IMR-90 (cell line): ENCODE results near the gene HES1. TPM values are rescaled to one million over a fixed set of nuclear protein-coding genes. Genes with fewer than 3 reads are reported as not detected.

Source experiments
- ATAC-seq: fragments of 200-7000 bp; cut with Tn5 transposase; 2 replicates; pipeline ENCODE4 v1.9.1; 2020; ENCODE audit warnings: low read depth, mild to moderate bottlenecking, moderate library complexity
- BruUV-seq: library from RNA; stranded (reverse); fragments of 400-500 nt; replicated peaks from 2 replicates; lab custom pipeline; 2021; lab: Mats Ljungman, UMichigan
- CTCF ChIA-PET: fragments of 300-600 bp; formaldehyde crosslinking; extraction: SDS; loops from one replicate; lab custom pipeline; 2021; ENCODE audit warnings: antibody characterized with exemption; lab: Yijun Ruan, JAX
- POLR2A ChIA-PET: fragments of 300-600 bp; sonication (Branson Sonifier 250); formaldehyde crosslinking; loops from one replicate; lab custom pipeline; 2022; ENCODE audit warnings: antibody characterized with exemption; ENCODE audit not compliant: unreplicated experiment; lab: Charles Lee
- DNase-seq: peaks from one replicate; pipeline ENCODE4 v3.0.0; 2013
- H2AFZ ChIP-seq: replicated peaks from 2 replicates; pipeline ENCODE3; 2013; ENCODE audit warnings: low read length, mild to moderate bottlenecking; ENCODE audit not compliant: poor library complexity
- H2AK5ac ChIP-seq: 2 replicates; pipeline ENCODE4 v1.6.1; 2013; ENCODE audit warnings: low read depth, low read length, inconsistent platforms
- H2AK9ac ChIP-seq: replicated peaks from 2 replicates; pipeline ENCODE3; 2013; ENCODE audit warnings: mild to moderate bottlenecking, low read depth, low read length, moderate library complexity; ENCODE audit not compliant: poor library complexity
- H2BK120ac ChIP-seq: 2 replicates; pipeline ENCODE4 v1.6.1; 2013; ENCODE audit warnings: low read depth, low read length, inconsistent platforms
- H2BK15ac ChIP-seq: 3 replicates; pipeline ENCODE4 v1.6.1; 2013; ENCODE audit warnings: low read depth, low read length, inconsistent platforms
- H2BK20ac ChIP-seq: 2 replicates; pipeline ENCODE4 v1.6.1; 2013; ENCODE audit warnings: low read depth, mild to moderate bottlenecking, inconsistent platforms, low read length, moderate library complexity
- H2BK5ac ChIP-seq: 2 replicates; pipeline ENCODE4 v1.6.1; 2013; ENCODE audit warnings: mild to moderate bottlenecking, low read depth, low read length, inconsistent platforms; ENCODE audit not compliant: poor library complexity, severe bottlenecking
- H3K14ac ChIP-seq: replicated peaks from 2 replicates; pipeline ENCODE4 v1.6.1; 2013; ENCODE audit warnings: low read depth, low read length, inconsistent platforms
- H3K18ac ChIP-seq: 2 replicates; pipeline ENCODE4 v1.6.1; 2013; ENCODE audit warnings: low read depth, low read length, control low read depth
- H3K23ac ChIP-seq: 2 replicates; pipeline ENCODE4 v1.6.1; 2013; ENCODE audit warnings: low read depth, low read length, inconsistent platforms
- H3K27ac ChIP-seq: 2 replicates; pipeline ENCODE4 v1.5.1; 2013; ENCODE audit warnings: mild to moderate bottlenecking, control low read depth, low read length; ENCODE audit not compliant: insufficient read depth
- H3K27me3 ChIP-seq: 2 replicates; pipeline ENCODE4 v1.6.1; 2013; ENCODE audit warnings: low read length; ENCODE audit not compliant: control insufficient read depth, insufficient read depth
- H3K36me3 ChIP-seq: 2 replicates; pipeline ENCODE4 v1.6.1; 2013; ENCODE audit warnings: low read length, mixed read lengths; ENCODE audit not compliant: control insufficient read depth, insufficient read depth
- H3K4ac ChIP-seq: 2 replicates; pipeline ENCODE4 v1.6.1; 2013; ENCODE audit warnings: low read depth, low read length, inconsistent platforms
- H3K4me1 ChIP-seq: 2 replicates; pipeline ENCODE4 v1.6.1; 2013; ENCODE audit warnings: low read length, mixed read lengths; ENCODE audit not compliant: control insufficient read depth, insufficient read depth
- H3K4me2 ChIP-seq: 2 replicates; pipeline ENCODE4 v1.6.1; 2013; ENCODE audit warnings: low read depth, mild to moderate bottlenecking, control low read depth, low read length, moderate library complexity
- H3K4me3 ChIP-seq: 2 replicates; pipeline ENCODE4 v1.5.1; 2013; ENCODE audit warnings: low read depth, mild to moderate bottlenecking, control low read depth, low read length, moderate library complexity; ENCODE audit not compliant: insufficient read depth
- H3K56ac ChIP-seq: 2 replicates; pipeline ENCODE4 v1.6.1; 2013; ENCODE audit warnings: low read length, inconsistent platforms; ENCODE audit not compliant: insufficient read depth; ENCODE audit errors: extremely low read depth
- H3K79me1 ChIP-seq, 2 experiments: 2 replicates each; pipeline ENCODE4 v1.6.1; 2013; ENCODE audit warnings: low read length in 2 of 2, inconsistent platforms in 1 of 2, low read depth in 1 of 2
- H3K9ac ChIP-seq: 2 replicates; pipeline ENCODE4 v1.6.1; 2013; ENCODE audit warnings: low read depth, low read length, control low read depth
- H3K9me1 ChIP-seq: 2 replicates; pipeline ENCODE4 v1.6.1; 2013; ENCODE audit warnings: low read length, inconsistent platforms; ENCODE audit not compliant: insufficient read depth
- H3K9me3 ChIP-seq: 2 replicates; pipeline ENCODE4 v1.6.1; 2013; ENCODE audit warnings: low read length; ENCODE audit not compliant: control insufficient read depth, insufficient read depth
- H4K20me1 ChIP-seq: 2 replicates; pipeline ENCODE4 v1.6.1; 2013; ENCODE audit warnings: low read length, inconsistent platforms; ENCODE audit not compliant: insufficient read depth
- H4K5ac ChIP-seq: 2 replicates; pipeline ENCODE4 v1.6.1; 2013; ENCODE audit warnings: mild to moderate bottlenecking, low read depth, low read length, control low read depth
- H4K8ac ChIP-seq, 2 experiments: 2 replicates each; pipeline ENCODE4 v1.6.1; 2013; ENCODE audit warnings: low read depth in 2 of 2, low read length in 2 of 2, control low read depth in 1 of 2, inconsistent platforms in 1 of 2
- H4K91ac ChIP-seq: 2 replicates; pipeline ENCODE4 v1.6.1; 2013; ENCODE audit warnings: low read depth, low read length, inconsistent platforms; ENCODE audit not compliant: insufficient read depth
- BHLHE40 ChIP-seq: fragments of 150-350 bp; IDR thresholded peaks from 2 replicates; pipeline ENCODE4 v1.6.1; 2016; ENCODE audit warnings: mild to moderate bottlenecking, low read depth, low read length
- CTCF ChIP-seq: conservative IDR thresholded peaks from 2 replicates; pipeline ENCODE4 v1.5.1; 2012; ENCODE audit warnings: mild to moderate bottlenecking, low read depth, low read length, improper control_type of control experiment
- FOS ChIP-seq: fragments of 150-350 bp; IDR thresholded peaks from 2 replicates; pipeline ENCODE4 v1.6.1; 2016; ENCODE audit warnings: low read depth, low read length
- MXI1 ChIP-seq: IDR thresholded peaks from 2 replicates; pipeline ENCODE4 v1.6.1; 2012; ENCODE audit warnings: low read depth, mild to moderate bottlenecking, low read length, moderate library complexity, borderline replicate concordance
- NFE2L2 ChIP-seq: fragments of 150-350 bp; IDR thresholded peaks from 2 replicates; pipeline ENCODE4 v1.6.1; 2016; ENCODE audit warnings: low read depth, mild to moderate bottlenecking, low read length
- POLR2A ChIP-seq: IDR thresholded peaks from 2 replicates; pipeline ENCODE4 v1.6.1; 2012; ENCODE audit warnings: mild to moderate bottlenecking, low read depth, low read length
- RAD21 ChIP-seq: IDR thresholded peaks from 2 replicates; pipeline ENCODE4 v1.6.1; 2012; ENCODE audit warnings: low read length, improper control_type of control experiment
- RFX5 ChIP-seq: IDR thresholded peaks from 2 replicates; pipeline ENCODE4 v1.8.0; 2012; ENCODE audit warnings: low read depth, mild to moderate bottlenecking, low read length, moderate library complexity
- USF2 ChIP-seq: fragments of 150-350 bp; IDR thresholded peaks from 2 replicates; pipeline ENCODE4 v1.6.1; 2017; ENCODE audit warnings: mild to moderate bottlenecking, antibody characterized with exemption, low read length, low read depth
- WGBS, 2 experiments: methylation state at CpG; one replicate each; pipeline versions ENCODE4 v1.1.5 to v1.1.7; 2013; ENCODE audit warnings: missing lambda C conversion rate in 2 of 2; ENCODE audit not compliant: insufficient read length in 1 of 2; ENCODE audit errors: extremely low coverage in 2 of 2; 5-methylcytosine and 5-hydroxymethylcytosine counted together
- dilution Hi-C: fragments of 300-500 bp; cut with HindIII; formaldehyde crosslinking; loops from one replicate; pipeline ENCODE4 v1.14.3; 2018; ENCODE audit warnings: low sequenced_read_pairs; ENCODE audit not compliant: unreplicated experiment
- in situ Hi-C: fragments of 300-500 bp; cut with MboI; formaldehyde crosslinking; loops from 3 replicates; pipeline ENCODE4 v1.14.3; 2019; ENCODE audit warnings: low sequenced_read_pairs, inconsistent platforms, mixed read lengths
- intact Hi-C: fragments of 100-400 bp; cut with micrococcal nuclease; formaldehyde crosslinking; loops from 2 replicates; pipeline ENCODE4 v1.10.0; 2022
- polyA plus RNA-seq, 3 experiments: library from polyadenylated mRNA; depleted of rRNA; stranded (reverse); fragments of >200 nt; gene quantifications; 2 replicates each; pipeline ENCODE4 v1.2.3, GENCODE V29; 2012; ENCODE audit warnings: low replicate concordance in 1 of 3
- total RNA-seq: library from RNA; depleted of rRNA; stranded (reverse); fragments of >200 nt; gene quantifications from 2 replicates; pipeline ENCODE4 v1.2.3, GENCODE V29; 2012
- TF ChIP-seq, protein P1 (sequence below): fragments of 150-350 bp; IDR thresholded peaks from 2 replicates; pipeline ENCODE4 v1.6.1; 2016; ENCODE audit warnings: low read depth, mild to moderate bottlenecking, low read length, moderate library complexity, borderline replicate concordance

The HES1 gene
- total and polyA plus RNA-seq, 2 of the 4 experiments (the other 2 are of a cell fraction) = 3.6 to 6.7 TPM

DNA sequence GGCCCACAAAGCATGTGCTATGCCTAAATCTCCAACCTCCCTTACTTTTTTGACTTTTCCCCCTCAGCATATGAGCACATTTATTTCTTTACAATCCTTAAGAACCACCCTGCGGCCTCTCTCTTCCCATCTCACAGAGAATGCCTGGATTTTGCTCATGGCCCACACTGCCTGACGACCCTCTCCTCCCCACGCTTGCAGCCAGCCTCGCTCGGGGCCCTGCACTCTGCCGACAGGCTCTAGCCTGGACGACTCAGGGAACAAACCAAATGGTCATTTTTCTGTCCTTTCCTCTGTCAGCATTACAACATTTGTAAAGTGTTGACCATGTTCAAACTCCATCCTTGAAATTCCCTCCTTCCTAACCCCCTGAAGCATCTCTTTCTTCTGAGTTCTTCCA, 11.7 kb downstream of the HES1 start:
- Histone ChIP-seq H3K9me1 (no peaks in the 10 kb centered on the region; the same call in 1 of the 2 replicates), H2AK9ac (no peak overlapping the region), H3K4me3 (no peak overlapping the region), H3K27me3 (peaks cover 34% of the 10 kb centered on the region), H3K36me3 (no peaks in the 10 kb centered on the region), H3K4me2 (no peak overlapping the region), H3K9me3 (no peaks in the 10 kb centered on the region), H3K23ac (no peak overlapping the region), H3K4ac (no peak overlapping the region), H2AK5ac (no peak overlapping the region), H3K18ac (no peak overlapping the region), H4K8ac (no peak overlapping the region), H3K9ac (no peak overlapping the region), H4K91ac (no peak overlapping the region), H2AFZ (no peak overlapping the region), H4K20me1 (no peaks in the 10 kb centered on the region), H3K27ac (no peak overlapping the region), H3K79me1 (no peaks in the 10 kb centered on the region), H2BK15ac (no peak overlapping the region), H2BK5ac (no peak overlapping the region), H2BK120ac (no peak overlapping the region), H2BK20ac (no peak overlapping the region), H4K5ac (no peak overlapping the region), H3K4me1 (peaks cover 2% of the 10 kb centered on the region; the same call in 1 of the 2 replicates), H3K56ac (no peak overlapping the region), H3K14ac (no peak overlapping the region)
- dilution Hi-C loops = no loop called here
- POLR2A ChIA-PET = no interaction called here
- intact Hi-C loops = no loop called here
- no TSS peak for BruUV-seq
- CTCF ChIA-PET = no interaction called here
- DNase-seq = no peak
- 78% methylated on average over 3 of the region's 7 CpGs; no CpG with 5 or more reads in 1 of the 2 experiments for WGBS, 2 experiments
- no peak for ATAC-seq
- TF ChIP-seq, protein P1, sequence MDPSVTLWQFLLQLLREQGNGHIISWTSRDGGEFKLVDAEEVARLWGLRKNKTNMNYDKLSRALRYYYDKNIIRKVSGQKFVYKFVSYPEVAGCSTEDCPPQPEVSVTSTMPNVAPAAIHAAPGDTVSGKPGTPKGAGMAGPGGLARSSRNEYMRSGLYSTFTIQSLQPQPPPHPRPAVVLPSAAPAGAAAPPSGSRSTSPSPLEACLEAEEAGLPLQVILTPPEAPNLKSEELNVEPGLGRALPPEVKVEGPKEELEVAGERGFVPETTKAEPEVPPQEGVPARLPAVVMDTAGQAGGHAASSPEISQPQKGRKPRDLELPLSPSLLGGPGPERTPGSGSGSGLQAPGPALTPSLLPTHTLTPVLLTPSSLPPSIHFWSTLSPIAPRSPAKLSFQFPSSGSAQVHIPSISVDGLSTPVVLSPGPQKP = no peak
- TF ChIP-seq FOS (no peak), MXI1 (no peak), RAD21 (no peak), BHLHE40 (no peak), RFX5 (no peak), POLR2A (no peak), CTCF (no peak), NFE2L2 (no peak), USF2 (no peak)
- in situ Hi-C loops = no loop called here
